22Rv1 (cell line): ENCODE measurements around the gene COBLL1.

Experiments used
- CTCF ChIP-seq: fragments of 450-650 bp; IDR thresholded peaks from 2 replicates; pipeline ENCODE4 v1.5.1; 2017; ENCODE audit warnings: mild to moderate bottlenecking
- ZFX ChIP-seq: fragments of 450-650 bp; IDR thresholded peaks from 2 replicates; pipeline ENCODE4 v1.6.1; 2017; ENCODE audit warnings: antibody characterized with exemption, borderline replicate concordance

- TF ChIP-seq CTCF (no peak), ZFX (no peak)
Observed at GRCh38 chr2:164840458-164840929, 1.1 kb downstream of the COBLL1 start.
